Activated T-helper 17 cell treated with anti-CD3 and anti-CD28 coated beads, Interleukin-2, amount 50 U/mL, for 72 hours (primary cell): ENCODE data around the gene MRRF. TPM values are rescaled to one million over a fixed set of nuclear protein-coding genes. Genes with fewer than 3 reads are reported as not detected.

Source experiments
- ATAC-seq: fragments of 150-1000 bp; cut with Tn5 transposase; replicated peaks from 2 replicates; pipeline ENCODE4 v1.10.0; 2021; ENCODE audit warnings: mild to moderate bottlenecking, moderate library complexity
- H3K27ac Mint-ChIP-seq: one replicate; pipeline ENCODE4 v1.8.0; 2022; ENCODE audit warnings: mixed read lengths
- H3K27me3 Mint-ChIP-seq: one replicate; pipeline ENCODE4 v1.8.0; 2022; ENCODE audit warnings: mixed read lengths
- H3K36me3 Mint-ChIP-seq: one replicate; pipeline ENCODE4 v1.8.0; 2022; ENCODE audit warnings: low read depth, mild to moderate bottlenecking, mixed read lengths
- H3K4me1 Mint-ChIP-seq: one replicate; pipeline ENCODE4 v1.8.0; 2022; ENCODE audit warnings: mixed read lengths
- H3K4me3 Mint-ChIP-seq: one replicate; pipeline ENCODE4 v1.8.0; 2022; ENCODE audit warnings: mild to moderate bottlenecking, mixed read lengths
- H3K9me3 Mint-ChIP-seq: one replicate; pipeline ENCODE4 v1.8.0; 2022; ENCODE audit warnings: mixed read lengths
- total RNA-seq, 2 donors: library from RNA; stranded (reverse); gene quantifications; one replicate each; pipeline ENCODE4 v1.2.3, GENCODE V29; 2022

The MRRF gene
- 10 to 100 TPM; 42.7 to 51.3 TPM for total RNA-seq

GRCh38 chr9:122264360-122265148, at the start of gene MRRF, which contains the start of gene RBM18:
TSS of gene MRRF (plus strand) at chr9:122264882. CDS start at chr9:122270892, 6,010 bp downstream.
TSS of gene RBM18 (minus strand) at chr9:122264840. CDS start at chr9:122261492, 3,348 bp downstream.
- Mint-ChIP-seq H3K9me3 (no peaks in the 10 kb centered on the region), H3K4me1 (peaks cover 11% of the 10 kb centered on the region), H3K4me3 (peak within 1 kb of the TSS; percentile 94), H3K36me3 (peaks cover 58% of the 10 kb centered on the region), H3K27ac (peak within 1 kb of the TSS; percentile 100), H3K27me3 (no peaks in the 10 kb centered on the region)
- peak; percentile 94 for ATAC-seq

GRCh38 chr9:122215663-122216062, 49.0 kb upstream of the MRRF start:
- no peak for ATAC-seq
- Mint-ChIP-seq H3K36me3 (no peaks in the 10 kb centered on the region), H3K4me3 (no peak overlapping the region), H3K27ac (no peak overlapping the region), H3K9me3 (no peaks in the 10 kb centered on the region), H3K4me1 (peaks cover 5% of the 10 kb centered on the region), H3K27me3 (peaks cover 68% of the 10 kb centered on the region)

DNA sequence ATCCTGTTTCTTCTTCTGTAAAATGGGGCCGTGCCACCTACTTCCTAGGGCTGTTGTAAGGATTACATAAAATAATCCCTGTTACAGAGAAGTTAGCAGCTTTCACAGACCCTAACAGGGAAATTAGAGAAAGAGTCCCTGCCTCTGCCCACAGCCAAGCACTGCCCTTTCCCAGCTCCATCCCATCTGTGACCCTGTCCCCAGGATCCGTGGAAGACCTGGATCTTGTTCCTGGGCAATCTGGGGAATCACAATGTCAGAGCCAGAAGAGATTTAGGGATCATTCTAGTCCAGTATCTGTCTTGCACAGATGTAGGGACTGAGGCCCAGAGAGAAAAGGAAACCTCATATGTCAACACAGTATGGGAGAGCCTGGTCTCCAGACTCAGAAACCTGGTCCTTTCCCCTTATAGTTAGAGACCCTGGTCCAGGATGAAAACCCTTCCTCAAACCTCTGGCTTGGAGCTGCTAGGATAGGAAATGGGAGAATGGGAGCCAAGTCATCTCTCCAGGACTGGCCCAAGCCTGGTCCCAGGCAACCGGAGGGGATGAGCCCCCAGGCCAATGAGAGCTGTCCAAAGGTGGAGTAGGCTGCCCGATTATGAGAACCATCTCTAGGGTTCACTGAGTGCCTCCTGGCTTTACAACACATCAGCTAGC, 48.4 kb upstream of the MRRF start:
- Mint-ChIP-seq H3K36me3 (no peaks in the 10 kb centered on the region), H3K4me1 (peaks cover 5% of the 10 kb centered on the region), H3K9me3 (no peaks in the 10 kb centered on the region), H3K27me3 (peaks cover 71% of the 10 kb centered on the region), H3K27ac (no peak overlapping the region), H3K4me3 (no peak overlapping the region)
- ATAC-seq = no peak

- H3K4me1 Mint-ChIP-seq = peaks cover 5% of the 10 kb centered on the region
- no peak for ATAC-seq
Observed at GRCh38 chr9:122216798-122217418, 47.8 kb upstream of the MRRF start.

DNA sequence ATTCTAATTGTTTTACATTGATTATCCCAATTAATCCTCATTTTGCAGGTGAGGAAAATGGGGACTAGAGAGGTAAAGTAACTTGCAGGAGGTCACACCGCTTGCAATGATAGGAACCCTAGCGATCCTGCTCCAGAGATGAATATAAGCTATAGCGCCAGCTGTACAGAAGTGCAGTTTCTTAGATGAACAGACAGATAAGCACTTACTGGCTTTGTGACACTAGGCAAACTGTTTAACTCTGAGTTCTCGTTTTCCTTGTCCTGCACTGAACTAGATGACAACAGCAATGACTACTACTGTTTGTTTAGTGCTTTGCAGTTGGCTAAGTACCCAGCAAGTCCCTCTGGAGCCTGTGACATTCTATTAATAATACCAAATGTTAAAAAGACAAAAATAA, 47.0 kb upstream of the MRRF start:
- Mint-ChIP-seq H3K9me3 (no peaks in the 10 kb centered on the region), H3K36me3 (no peaks in the 10 kb centered on the region)

More at GRCh38 chr9:122216798-122217418, 47.8 kb upstream of the MRRF start:
- no peak overlapping the region for H3K4me3 Mint-ChIP-seq
- peaks cover 72% of the 10 kb centered on the region for H3K27me3 Mint-ChIP-seq
- H3K27ac Mint-ChIP-seq = no peak overlapping the region
- H3K36me3 Mint-ChIP-seq = no peaks in the 10 kb centered on the region
- H3K9me3 Mint-ChIP-seq = no peaks in the 10 kb centered on the region

DNA sequence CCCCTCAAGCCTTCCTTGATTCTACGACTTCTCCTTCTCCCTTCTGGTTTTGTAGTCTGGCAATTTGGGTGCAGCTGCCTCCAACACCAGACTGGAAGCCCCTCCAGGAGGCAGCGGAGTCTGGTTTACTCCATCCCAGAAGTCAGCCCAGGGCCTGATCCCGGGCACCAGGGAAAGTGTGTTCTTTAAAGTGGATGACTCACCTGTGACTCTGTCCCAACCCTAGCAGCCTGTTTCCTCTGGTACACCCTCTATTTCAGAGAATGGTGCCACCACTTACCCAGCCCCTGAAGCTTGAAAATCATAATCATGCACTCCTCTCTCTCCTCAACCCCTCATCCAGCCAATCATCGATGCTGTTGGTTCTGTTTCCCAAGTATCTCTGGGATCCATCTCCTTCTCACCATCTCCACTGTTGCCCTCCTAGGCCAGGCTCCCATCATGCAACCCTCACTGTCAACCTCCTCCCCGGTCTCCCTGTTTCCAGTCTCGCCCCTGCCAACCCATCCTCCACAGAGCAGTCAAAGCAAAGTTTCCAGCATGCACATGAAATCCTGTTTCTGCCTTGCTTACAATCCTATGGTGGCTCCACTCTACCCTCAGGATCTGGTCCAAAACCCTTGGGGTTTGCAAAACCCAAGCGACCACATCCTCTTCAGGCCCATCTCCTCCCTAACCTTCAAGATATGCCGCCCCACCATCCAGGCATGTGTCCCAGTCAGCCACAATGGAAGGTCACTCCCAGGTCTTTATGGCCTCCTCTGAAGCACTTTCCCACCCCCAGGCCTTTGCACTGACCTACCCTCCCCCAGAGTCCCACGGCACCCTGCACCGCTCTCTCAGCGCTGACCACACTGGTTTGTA, 46.4 kb upstream of the MRRF start:
- H3K27me3 Mint-ChIP-seq = peaks cover 75% of the 10 kb centered on the region
- no peak for ATAC-seq
- peak overlapping the region; percentile 51 for H3K4me3 Mint-ChIP-seq
- no peaks in the 10 kb centered on the region for H3K9me3 Mint-ChIP-seq
- H3K36me3 Mint-ChIP-seq = no peaks in the 10 kb centered on the region
- H3K27ac Mint-ChIP-seq = no peak overlapping the region
- no peaks in the 10 kb centered on the region for H3K4me1 Mint-ChIP-seq

More for the DNA sequence above, 47.0 kb upstream of the MRRF start:
- no peak for ATAC-seq
- H3K4me1 Mint-ChIP-seq = peaks cover 5% of the 10 kb centered on the region
- H3K27me3 Mint-ChIP-seq = peaks cover 75% of the 10 kb centered on the region
- H3K4me3 Mint-ChIP-seq = no peak overlapping the region
- no peak overlapping the region for H3K27ac Mint-ChIP-seq

- Mint-ChIP-seq H3K27ac (no peak overlapping the region), H3K9me3 (no peaks in the 10 kb centered on the region), H3K4me3 (peak overlapping the region; percentile 51), H3K36me3 (no peaks in the 10 kb centered on the region), H3K4me1 (no peaks in the 10 kb centered on the region), H3K27me3 (peaks cover 80% of the 10 kb centered on the region)
- no peak for ATAC-seq
Observed at GRCh38 chr9:122218935-122219855, 45.5 kb upstream of the MRRF start.

- no peak for ATAC-seq
- Mint-ChIP-seq H3K27me3 (peaks cover 81% of the 10 kb centered on the region), H3K36me3 (no peaks in the 10 kb centered on the region), H3K4me1 (no peaks in the 10 kb centered on the region), H3K27ac (no peak overlapping the region), H3K4me3 (peak overlapping the region; percentile 51), H3K9me3 (no peaks in the 10 kb centered on the region)
Observed at GRCh38 chr9:122219856-122220672, 44.6 kb upstream of the MRRF start.

DNA sequence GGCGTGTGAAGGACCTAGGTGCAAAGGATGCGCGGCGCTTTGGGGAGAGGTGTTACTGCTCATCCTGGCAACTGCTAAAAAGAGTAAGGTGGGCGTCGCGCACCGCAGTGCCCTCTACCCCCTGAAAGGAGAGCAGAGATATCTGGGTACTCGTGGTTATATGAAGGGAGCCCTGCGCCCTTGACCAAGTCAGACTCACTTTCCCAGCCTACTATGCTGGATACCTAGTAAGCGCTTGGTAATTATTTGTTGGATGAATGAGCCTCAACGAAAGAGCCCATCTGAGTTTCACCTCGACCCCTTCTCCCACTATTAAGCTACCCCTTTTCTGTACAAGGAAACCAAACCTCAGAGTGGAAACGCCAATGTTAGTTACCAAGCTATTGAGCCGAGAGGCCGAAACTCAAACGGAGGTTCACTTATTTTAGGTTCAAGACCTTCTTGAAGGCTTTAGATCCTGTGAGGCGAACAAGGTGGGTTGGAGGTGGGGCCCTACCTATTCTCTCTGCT, 44.0 kb upstream of the MRRF start:
- H3K4me1 Mint-ChIP-seq = no peaks in the 10 kb centered on the region
- no peaks in the 10 kb centered on the region for H3K9me3 Mint-ChIP-seq
- peaks cover 80% of the 10 kb centered on the region for H3K27me3 Mint-ChIP-seq
- no peak for ATAC-seq
- H3K4me3 Mint-ChIP-seq = no peak overlapping the region
- H3K36me3 Mint-ChIP-seq = no peaks in the 10 kb centered on the region
- H3K27ac Mint-ChIP-seq = no peak overlapping the region

DNA sequence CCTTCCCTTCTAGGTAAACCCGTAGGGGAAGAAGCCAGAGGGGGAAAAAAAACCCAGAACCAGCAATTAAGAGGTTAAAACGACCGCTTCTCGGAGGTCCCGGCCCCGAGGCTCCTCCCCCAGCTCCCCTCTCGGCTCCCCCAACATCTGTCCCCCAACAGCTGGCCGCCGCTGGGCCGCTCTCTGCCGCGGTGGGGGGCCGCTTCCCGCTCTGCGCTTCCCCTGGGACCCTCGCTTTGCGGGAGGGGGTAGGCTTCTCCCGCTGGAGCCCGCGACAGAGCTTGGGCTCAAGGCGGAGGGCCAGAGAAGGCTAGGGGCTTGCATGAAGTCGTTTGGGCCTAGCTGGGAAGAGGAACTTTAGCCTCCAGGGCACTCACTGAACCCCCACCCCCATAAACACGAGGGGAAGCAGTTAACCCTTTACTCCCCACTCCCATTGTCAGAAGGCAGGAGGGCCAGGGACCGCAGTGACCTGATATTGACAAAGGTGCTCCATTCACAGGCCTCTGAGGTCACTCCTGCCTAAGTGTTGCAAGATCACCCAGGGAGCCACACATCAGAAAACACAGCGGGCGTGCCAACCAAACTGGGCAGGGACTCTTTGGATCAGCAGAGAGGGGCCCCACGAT, 43.4 kb upstream of the MRRF start:
- ATAC-seq = no peak
- H3K36me3 Mint-ChIP-seq = no peaks in the 10 kb centered on the region

DNA sequence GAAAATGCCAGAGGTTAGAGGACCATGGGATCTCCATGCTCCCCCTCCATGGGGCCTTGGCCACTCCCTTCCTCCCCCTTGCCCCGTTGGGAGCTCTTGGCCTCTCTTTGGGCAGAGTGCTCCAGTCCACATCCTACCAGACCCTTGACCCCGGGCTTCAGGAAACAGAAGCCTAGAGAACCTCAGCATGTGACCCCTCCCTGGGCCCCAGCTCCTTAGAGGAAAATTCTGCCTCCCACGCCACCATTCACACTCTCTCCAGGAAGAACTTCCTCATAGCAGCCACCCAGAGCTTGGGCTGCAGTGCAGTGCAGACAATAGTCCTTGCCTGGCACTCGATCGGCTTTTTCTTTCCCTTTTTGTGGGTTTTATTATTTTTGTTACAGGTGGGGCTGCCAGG, 41.9 kb upstream of the MRRF start:
- Mint-ChIP-seq H3K36me3 (no peaks in the 10 kb centered on the region), H3K27ac (no peak overlapping the region), H3K4me3 (no peak overlapping the region), H3K9me3 (no peaks in the 10 kb centered on the region), H3K4me1 (no peaks in the 10 kb centered on the region), H3K27me3 (peaks cover 77% of the 10 kb centered on the region)
- no peak for ATAC-seq

More for the DNA sequence above, 43.4 kb upstream of the MRRF start:
- no peak overlapping the region for H3K4me3 Mint-ChIP-seq
- no peaks in the 10 kb centered on the region for H3K9me3 Mint-ChIP-seq
- H3K27ac Mint-ChIP-seq = no peak overlapping the region
- peaks cover 76% of the 10 kb centered on the region for H3K27me3 Mint-ChIP-seq
- no peaks in the 10 kb centered on the region for H3K4me1 Mint-ChIP-seq

DNA sequence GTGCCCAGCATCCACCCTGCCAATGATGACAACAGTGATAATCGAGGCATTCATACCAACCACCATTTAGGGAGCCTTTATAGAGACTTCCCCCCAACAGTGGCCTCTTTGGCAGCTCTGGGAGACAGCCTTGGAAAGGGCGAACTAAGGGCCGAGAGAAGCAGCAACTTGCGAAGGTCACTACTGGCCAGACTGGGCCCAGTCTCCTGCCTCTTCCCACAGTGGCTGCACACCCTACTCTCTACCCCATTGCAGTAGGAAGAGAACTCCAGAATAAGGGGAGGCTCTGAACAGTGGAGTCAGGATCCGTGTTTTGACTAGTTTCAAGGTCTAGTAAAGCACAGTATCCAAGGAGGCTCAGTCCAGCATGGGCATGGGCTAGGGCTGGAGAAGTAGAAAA, 41.2 kb upstream of the MRRF start:
- peaks cover 71% of the 10 kb centered on the region for H3K27me3 Mint-ChIP-seq
- no peaks in the 10 kb centered on the region for H3K4me1 Mint-ChIP-seq
- H3K4me3 Mint-ChIP-seq = no peak overlapping the region
- H3K27ac Mint-ChIP-seq = no peak overlapping the region
- ATAC-seq = no peak
- H3K9me3 Mint-ChIP-seq = no peaks in the 10 kb centered on the region
- no peaks in the 10 kb centered on the region for H3K36me3 Mint-ChIP-seq
